Endometrial microvascular endothelial cells (primary cell): ENCODE data around the gene FOXE1. TPM values are rescaled to one million over a fixed set of nuclear protein-coding genes. Genes with fewer than 3 reads are reported as not detected.

Experiments
- in situ Hi-C: cut with HindIII; loops from 2 replicates; pipeline ENCODE4 v1.10.0; 2017; ENCODE audit warnings: low sequenced_read_pairs, low pct_unique_long_range_greater_than_20kb; ENCODE audit errors: inconsistent ontology term
- total RNA-seq: library from RNA; depleted of rRNA; stranded (reverse); fragments of >200 nt; gene quantifications from one replicate; pipeline ENCODE4 v1.2.3, GENCODE V29; 2015; ENCODE audit errors: inconsistent ontology term

Gene FOXE1
- total RNA-seq, 1 donor from 2014 or later, result not detected

DNA sequence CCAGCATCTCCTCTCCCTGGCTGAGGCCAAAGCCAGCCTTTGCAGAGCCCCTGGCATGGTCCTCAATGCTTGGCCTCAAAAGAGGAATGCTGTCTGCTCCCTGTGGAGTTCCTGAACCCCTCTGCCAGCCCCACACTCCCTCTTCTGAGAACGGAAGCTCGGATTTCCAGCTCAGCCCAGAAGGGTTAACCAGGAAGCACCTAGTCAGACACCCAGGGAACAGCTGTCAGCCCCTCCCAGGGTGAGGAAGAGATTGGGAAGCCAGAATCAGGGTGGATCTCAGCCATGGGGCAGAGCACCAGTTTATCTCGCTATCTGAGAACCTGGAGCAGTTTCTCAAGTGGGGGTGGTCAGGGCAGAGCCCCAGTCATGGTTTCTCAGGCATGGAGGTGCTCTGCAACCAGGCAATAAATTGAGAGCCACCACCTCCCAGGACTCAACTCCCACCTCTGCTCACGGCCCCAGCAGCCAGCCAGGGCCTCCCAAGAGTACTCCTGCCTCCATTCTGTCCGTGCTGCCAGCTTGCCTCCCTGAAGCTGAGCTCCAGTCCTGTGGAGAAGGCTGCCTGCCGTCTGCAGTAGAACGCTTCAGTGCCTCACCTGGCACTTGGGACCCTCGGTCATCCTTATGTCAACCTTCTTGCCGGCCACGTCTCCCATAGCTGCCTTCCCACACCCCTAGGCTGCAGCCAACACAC, 7.6 kb downstream of the FOXE1 start:
- in situ Hi-C loops, result no loop called here

GRCh38 chr9:97861148-97861475, 8.1 kb downstream of the FOXE1 start:
- in situ Hi-C loops, result no loop called here

- in situ Hi-C loops, result no loop called here
These were observed 10.3 kb downstream of the FOXE1 start for GRCh38 chr9:97863314-97863713.

- in situ Hi-C loops, result no loop called here
These were observed 11.4 kb downstream of the FOXE1 start for GRCh38 chr9:97864396-97864795.

GRCh38 chr9:97866300-97866699, 13.3 kb downstream of the FOXE1 start:
- in situ Hi-C loops, result no loop called here

GRCh38 chr9:97866848-97867247, 13.8 kb downstream of the FOXE1 start:
- in situ Hi-C loops, result no loop called here

DNA sequence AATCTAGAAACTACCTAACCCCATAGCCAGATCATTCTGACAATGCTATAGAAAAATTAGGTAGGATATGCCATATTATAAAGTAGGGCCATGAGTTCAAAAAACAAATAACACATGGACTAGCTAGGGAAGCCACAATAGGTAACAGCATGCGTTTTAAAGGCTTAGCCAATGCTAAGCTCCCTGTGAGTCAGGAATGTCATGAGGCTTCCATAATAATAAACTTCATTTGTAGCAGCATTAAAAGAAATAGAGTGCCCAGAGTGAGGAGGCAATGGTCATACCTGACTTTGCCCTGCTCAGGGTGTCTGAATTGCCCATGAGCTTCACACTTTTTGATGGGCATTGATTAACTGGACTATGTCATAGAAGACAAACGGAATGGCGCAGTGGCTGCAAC, 15.8 kb downstream of the FOXE1 start:
- in situ Hi-C loops, result no loop called here

GRCh38 chr9:97873425-97873824, 20.4 kb downstream of the FOXE1 start:
- in situ Hi-C loops, result no loop called here

- in situ Hi-C loops, result no loop called here
These were observed 20.9 kb downstream of the FOXE1 start for GRCh38 chr9:97873882-97874281.

DNA sequence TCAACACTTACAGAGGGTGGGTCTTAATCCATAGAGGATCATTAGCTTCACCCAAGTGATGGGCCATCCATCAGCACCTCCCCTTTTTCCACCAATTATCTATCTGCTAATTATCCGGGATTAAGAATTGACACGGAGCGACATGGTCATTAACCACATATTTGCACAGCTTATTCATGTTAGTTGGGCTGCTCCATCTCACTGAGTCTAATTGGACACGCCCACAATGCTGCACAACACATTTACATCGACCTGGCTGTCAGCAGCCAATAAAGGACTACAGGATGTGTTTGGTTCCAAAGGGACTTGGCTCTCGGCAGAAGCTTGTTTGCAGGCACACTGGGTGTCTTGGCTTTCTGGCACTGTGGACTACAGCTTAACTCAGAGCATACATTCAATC, 21.6 kb downstream of the FOXE1 start:
- in situ Hi-C loops, result no loop called here

- in situ Hi-C loops, result no loop called here
These were observed 22.1 kb downstream of the FOXE1 start for GRCh38 chr9:97875111-97875510.

GRCh38 chr9:97876061-97876460, 23.0 kb downstream of the FOXE1 start:
- in situ Hi-C loops, result no loop called here

DNA sequence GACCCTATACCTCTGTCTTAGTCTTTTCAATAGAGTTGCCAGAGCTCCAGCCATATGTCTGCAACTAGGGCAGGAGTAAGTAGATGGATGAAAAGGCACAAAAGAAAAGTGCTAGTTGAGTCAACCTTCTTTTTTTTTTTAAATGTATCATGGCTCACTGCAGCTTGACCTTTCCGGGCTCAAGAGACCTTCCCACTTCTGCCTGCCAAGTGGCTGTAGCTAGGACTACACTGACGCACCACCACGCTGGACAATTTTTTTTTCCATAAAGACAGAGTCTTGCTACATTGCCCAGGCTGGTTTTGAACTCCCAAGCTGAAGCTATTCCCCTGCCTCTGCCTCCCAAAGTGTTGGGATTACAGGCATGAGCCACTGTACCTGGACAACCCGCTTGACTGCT, 27.3 kb downstream of the FOXE1 start:
- in situ Hi-C loops, result no loop called here

- in situ Hi-C loops, result no loop called here
These were observed 37.2 kb downstream of the FOXE1 start for GRCh38 chr9:97889941-97890887.

DNA sequence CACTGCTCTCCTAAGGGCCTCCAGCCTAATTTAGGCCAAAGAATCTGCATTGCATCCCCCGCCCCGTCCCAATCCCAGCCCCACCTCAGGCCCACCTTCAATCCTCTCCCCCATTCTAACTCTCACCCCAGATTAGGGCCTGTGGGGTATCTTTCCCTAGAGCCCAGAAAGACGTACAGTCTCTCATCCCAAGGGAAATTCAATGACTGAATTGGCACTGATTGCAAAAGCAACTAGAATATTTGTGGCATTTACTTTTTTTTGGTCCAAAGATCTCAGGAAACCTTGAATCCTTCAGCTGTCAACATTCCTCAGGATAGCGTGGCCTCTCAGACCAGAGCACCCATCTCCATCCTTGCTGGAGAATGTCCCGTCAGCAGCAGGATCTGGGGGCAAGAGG, 38.7 kb downstream of the FOXE1 start:
- in situ Hi-C loops, result no loop called here

DNA sequence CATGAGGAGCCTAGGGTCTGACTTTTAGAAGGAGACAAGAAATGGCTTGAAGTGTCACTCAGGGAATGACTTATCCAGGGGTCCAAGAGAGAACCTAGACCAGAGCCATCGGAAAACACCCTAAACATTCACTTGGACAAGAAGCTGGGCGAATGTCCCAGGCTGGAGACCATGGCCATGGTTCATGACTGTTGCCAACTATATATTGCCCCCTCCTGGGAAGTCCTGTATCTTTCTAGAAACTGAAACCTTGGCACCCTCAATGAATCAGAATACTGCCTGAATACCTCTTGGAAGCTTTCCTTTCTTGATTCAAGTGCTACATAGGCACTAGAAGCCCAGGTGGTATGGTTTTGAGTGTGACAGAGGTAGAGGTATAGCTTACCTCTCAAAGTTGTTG, 39.4 kb downstream of the FOXE1 start:
- in situ Hi-C loops, result no loop called here

DNA sequence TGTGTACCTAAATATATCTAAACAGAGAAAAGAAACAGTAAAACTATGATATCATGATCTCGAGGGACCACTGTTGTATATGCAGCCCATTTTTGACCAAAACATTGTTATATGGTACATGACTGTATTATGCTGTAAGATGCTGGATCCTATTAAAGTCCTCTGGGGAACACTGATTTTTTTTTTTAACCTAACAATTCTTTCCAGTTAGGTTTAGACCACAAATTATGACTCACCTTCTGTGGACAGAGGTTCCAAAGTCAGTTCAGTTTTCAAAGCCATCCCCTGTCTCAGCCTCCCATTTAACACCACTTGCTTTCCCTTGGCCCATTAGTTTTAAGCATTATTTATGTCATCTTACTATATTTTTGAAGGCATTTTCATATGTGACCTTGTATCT, 42.2 kb downstream of the FOXE1 start:
- in situ Hi-C loops, result no loop called here

DNA sequence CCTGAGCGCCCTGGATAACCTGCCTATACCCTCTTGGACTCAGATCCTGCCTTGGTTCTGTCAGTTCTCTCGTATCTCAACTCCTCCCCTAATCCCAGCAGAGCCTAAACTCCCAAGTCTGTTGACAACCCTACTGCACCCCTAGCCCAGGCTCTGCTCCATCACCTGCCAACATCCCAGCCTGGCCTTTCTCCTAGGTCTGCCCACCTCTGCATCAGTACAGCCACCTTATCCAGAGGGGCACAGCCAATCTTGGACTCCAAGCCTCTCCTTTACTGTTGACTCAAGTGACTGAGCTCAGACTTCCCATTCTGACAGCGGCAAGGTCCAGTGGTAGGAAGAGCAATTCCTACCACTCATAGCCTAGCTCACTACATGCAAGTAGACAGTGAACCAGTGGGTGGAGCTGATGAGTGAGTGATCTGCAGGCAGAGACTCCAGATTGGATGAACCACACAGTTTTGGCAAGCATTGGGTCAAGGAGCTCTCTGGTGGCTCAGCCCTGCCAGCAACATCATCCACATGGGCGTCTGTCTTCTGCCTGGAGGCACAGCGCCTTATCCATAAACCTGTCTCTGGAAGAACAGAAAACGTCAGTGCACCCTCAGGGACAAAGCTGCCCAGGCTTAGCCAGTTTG, 42.8 kb downstream of the FOXE1 start:
- in situ Hi-C loops, result no loop called here

DNA sequence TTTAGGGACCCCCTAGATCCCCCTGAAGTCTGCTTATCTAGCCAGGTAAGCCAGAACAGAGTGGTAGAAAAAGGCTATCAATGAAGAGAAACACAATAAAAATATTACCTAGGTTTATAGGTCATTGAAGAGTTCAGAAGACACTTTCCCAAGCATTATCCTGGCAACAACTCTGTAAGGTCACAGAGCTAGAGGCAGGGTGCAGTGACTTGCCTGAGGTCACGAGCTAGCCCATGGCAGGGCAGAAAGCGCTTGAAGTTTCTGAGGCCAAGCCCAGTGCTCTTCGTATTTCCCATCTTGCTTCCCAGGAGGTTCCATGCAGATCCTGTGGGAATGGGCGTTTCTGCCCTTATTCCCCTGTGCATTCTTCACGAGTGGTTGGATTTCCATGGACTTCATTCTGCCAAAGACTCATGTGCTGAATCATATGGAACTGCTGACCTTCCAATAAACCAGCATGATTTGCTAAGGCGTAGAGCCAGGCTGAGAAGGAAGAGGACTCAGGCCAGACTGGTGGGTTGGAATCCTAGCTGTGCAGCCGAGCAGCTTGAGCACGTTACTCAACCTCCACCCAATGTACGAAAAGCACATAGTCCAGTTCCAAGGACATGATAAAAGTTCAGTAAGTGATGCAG, 47.2 kb downstream of the FOXE1 start:
- in situ Hi-C loops, result no loop called here
